Right atrium auricular region (tissue), 2 donors: ENCODE results near the gene VTA1. TPM values are rescaled to one million over a fixed set of nuclear protein-coding genes. Genes with fewer than 3 reads are reported as not detected.

Source experiments
- DNase-seq: peaks from one replicate; pipeline ENCODE4 v3.0.0-alpha.2; 2019; ENCODE audit warnings: low spot score
- H3K27ac ChIP-seq, 2 donors: fragments of 200-600 bp; sonication (generic); 1 replicate in 1 of 2; 2 replicates in 1 of 2; pipeline ENCODE4 v1.5.1; 2016 to 2019
- H3K27me3 ChIP-seq, 2 donors: fragments of 200-600 bp; sonication (generic); one replicate each; pipeline versions ENCODE4 v1.5.1 to v1.6.0; 2017 to 2019
- H3K36me3 ChIP-seq: fragments of 200-600 bp; sonication (generic); one replicate; pipeline ENCODE4 v1.5.1; 2016
- H3K4me1 ChIP-seq, 2 donors: fragments of 200-600 bp; sonication (generic); one replicate each; pipeline versions ENCODE4 v1.5.1 to v1.6.0; 2017 to 2019
- H3K4me3 ChIP-seq, 2 donors: fragments of 200-600 bp; sonication (generic); 1 replicate in 1 of 2; 2 replicates in 1 of 2; pipeline ENCODE4 v1.5.1; 2017 to 2019; ENCODE audit warnings: mild to moderate bottlenecking in 1 of 2, moderate library complexity in 1 of 2
- H3K9me3 ChIP-seq, 2 donors: fragments of 200-600 bp; sonication (generic); one replicate each; pipeline ENCODE4 v1.5.1; 2019
- total RNA-seq, 2 donors: library from RNA; depleted of rRNA; stranded (reverse); fragments of >200 nt; gene quantifications; one replicate each; pipeline ENCODE4 v1.1.0, GENCODE V29; 2016
- TF ChIP-seq, protein P1 (sequence below), 2 donors: fragments of 200-600 bp; sonication (generic); IDR thresholded peaks; one replicate each; pipeline ENCODE4 v1.5.1; 2019; ENCODE audit warnings: antibody characterized with exemption in 2 of 2

Gene VTA1
- total RNA-seq, 2 donors from 2014 or later: 28.2 to 36.4 TPM

DNA sequence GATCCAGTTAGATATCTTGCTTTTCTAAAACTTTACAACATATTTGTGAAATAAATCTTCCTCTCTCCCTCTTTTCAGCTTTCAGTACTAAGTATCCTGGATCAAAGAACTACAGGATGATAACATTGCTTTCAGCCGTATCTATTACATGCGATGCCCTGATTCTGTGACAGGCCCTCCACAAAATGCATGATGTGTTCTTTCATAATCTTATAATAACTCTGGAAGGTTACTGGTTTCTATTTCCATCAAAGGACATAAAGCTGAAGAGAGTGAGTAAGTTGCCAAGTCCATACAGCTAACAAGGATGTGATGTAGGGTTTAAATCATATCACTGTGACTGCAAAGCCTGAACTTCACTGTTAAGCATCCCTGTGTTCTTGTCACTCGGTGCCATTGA lies 91.8 kb downstream of the VTA1 start:
- Histone ChIP-seq H3K9me3 (no peaks in the 10 kb centered on the region), H3K27ac (no peak overlapping the region), H3K4me1 (no peaks in the 10 kb centered on the region), H3K27me3 (no peaks in the 10 kb centered on the region), H3K36me3 (no peaks in the 10 kb centered on the region), H3K4me3 (no peak overlapping the region)
- DNase-seq: no peak
- TF ChIP-seq, protein P1, sequence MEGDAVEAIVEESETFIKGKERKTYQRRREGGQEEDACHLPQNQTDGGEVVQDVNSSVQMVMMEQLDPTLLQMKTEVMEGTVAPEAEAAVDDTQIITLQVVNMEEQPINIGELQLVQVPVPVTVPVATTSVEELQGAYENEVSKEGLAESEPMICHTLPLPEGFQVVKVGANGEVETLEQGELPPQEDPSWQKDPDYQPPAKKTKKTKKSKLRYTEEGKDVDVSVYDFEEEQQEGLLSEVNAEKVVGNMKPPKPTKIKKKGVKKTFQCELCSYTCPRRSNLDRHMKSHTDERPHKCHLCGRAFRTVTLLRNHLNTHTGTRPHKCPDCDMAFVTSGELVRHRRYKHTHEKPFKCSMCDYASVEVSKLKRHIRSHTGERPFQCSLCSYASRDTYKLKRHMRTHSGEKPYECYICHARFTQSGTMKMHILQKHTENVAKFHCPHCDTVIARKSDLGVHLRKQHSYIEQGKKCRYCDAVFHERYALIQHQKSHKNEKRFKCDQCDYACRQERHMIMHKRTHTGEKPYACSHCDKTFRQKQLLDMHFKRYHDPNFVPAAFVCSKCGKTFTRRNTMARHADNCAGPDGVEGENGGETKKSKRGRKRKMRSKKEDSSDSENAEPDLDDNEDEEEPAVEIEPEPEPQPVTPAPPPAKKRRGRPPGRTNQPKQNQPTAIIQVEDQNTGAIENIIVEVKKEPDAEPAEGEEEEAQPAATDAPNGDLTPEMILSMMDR (IDR thresholded peaks at IDR 0.05): no peak

DNA sequence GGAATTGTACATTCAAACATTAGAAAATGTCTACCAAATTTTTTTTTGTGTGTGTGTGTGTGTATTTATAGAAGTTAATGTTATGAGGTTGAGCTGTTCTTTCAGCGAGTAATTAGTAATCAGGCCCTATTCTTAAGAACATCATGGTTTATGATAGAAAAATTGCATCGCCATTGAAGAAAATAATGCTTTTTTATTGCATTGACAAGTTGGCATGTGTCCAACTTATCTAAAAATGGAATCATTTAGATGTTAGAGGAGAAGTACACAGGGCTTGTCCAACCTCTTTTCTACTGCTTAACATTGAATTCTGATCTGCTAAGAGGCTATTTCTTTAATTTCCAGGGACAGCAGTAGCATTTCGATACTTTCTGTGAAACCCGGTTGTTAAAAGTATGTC lies 93.1 kb downstream of the VTA1 start:
- DNase-seq: no peak
- Histone ChIP-seq H3K4me1 (no peaks in the 10 kb centered on the region), H3K27ac (no peak overlapping the region), H3K9me3 (no peaks in the 10 kb centered on the region), H3K36me3 (no peaks in the 10 kb centered on the region), H3K4me3 (no peak overlapping the region), H3K27me3 (no peaks in the 10 kb centered on the region)
- TF ChIP-seq, protein P1 (IDR thresholded peaks at IDR 0.05): no peak

DNA sequence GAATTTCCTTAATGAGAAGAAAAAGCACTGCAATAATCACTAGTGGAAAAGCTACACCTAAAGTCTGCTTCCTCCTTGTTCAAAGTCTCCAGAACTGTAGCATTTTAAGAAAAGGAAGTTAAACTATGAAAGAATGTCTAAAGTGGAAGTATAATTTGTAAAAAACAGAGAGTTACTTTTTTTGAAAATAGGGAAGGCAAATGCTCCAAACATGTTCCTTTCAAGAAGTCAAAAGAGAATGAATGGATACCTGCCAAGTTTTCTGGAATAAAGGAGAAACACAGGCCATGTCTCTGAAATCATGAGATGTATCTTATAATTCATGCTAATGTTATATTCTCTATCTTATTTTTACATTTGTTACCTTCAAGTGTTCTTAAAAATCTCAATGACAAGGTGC lies 94.0 kb downstream of the VTA1 start:
- TF ChIP-seq, protein P1 (IDR thresholded peaks at IDR 0.05): no peak
- H3K27ac ChIP-seq: no peak overlapping the region
- no peaks in the 10 kb centered on the region for H3K36me3 ChIP-seq
- H3K27me3 ChIP-seq: no peaks in the 10 kb centered on the region
- H3K9me3 ChIP-seq: no peaks in the 10 kb centered on the region
- H3K4me1 ChIP-seq: no peaks in the 10 kb centered on the region
- H3K4me3 ChIP-seq: no peak overlapping the region
- no peak for DNase-seq

DNA sequence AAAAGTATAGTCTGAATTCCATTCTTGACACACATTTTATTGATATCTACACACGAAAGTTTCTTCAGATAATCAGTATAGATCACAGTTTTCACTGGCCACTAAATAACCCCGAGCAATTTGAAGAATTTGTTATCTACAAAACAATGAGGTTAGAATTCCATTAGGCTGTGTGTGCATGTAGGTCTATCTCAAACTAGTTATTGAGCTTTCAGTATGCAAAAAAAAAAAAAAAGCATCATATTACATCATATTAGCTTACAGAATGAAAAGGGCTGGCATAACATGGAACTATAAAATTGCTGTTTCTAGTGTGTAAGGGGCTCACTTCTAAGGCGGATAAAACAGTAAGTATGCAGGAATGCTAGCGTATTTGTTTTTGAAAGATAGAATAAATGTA lies 95.2 kb downstream of the VTA1 start:
- no peaks in the 10 kb centered on the region for H3K36me3 ChIP-seq
- H3K4me1 ChIP-seq: no peaks in the 10 kb centered on the region
- TF ChIP-seq, protein P1 (IDR thresholded peaks at IDR 0.05): no peak
- no peaks in the 10 kb centered on the region for H3K9me3 ChIP-seq
- H3K27ac ChIP-seq: no peak overlapping the region
- no peaks in the 10 kb centered on the region for H3K27me3 ChIP-seq
- no peak for DNase-seq
- no peak overlapping the region for H3K4me3 ChIP-seq

DNA sequence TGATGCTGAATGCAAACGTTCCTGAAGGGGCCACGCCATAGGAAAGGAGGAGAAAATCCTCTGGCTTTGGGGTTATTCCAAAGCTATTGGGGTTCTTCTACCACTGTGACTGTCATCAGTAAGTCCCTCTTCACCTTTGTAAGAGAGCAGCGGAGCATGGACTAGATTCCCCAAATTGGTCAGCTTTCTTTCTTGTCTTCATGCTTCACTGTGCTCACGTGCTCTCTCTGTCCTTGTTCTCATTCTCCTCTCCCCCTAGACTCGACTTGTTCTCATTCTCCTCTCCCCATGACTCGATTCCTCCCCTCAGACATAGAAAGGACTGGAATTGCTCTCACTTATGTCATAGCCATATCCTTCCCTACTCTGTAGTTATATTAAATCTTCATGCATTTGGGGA lies 99.9 kb downstream of the VTA1 start:
- no peaks in the 10 kb centered on the region for H3K9me3 ChIP-seq
- DNase-seq: no peak
- H3K4me3 ChIP-seq: no peak overlapping the region
- H3K27me3 ChIP-seq: no peaks in the 10 kb centered on the region
- H3K27ac ChIP-seq: no peak overlapping the region
- no peaks in the 10 kb centered on the region for H3K4me1 ChIP-seq
- TF ChIP-seq, protein P1 (IDR thresholded peaks at IDR 0.05): no peak
- no peaks in the 10 kb centered on the region for H3K36me3 ChIP-seq

DNA sequence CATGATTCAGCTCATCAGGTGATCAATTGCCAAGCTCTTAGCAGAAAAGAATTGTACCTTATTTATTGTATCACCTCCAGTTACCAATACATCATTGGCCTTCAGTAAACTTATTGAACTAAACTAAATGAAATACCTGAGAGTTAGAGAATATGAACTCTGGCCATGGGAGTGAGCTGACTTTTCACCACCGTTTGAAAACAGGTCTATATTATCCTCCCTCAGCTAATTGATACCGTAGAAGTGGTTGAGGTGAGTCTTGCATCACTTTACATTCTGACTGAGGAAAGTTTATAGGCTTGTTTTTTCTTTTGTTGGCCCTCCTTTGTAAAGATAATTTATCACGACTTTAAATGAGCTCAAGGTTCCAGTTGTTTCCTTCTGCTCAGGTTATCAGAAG lies 102.2 kb downstream of the VTA1 start:
- Histone ChIP-seq H3K27me3 (no peaks in the 10 kb centered on the region), H3K4me3 (no peak overlapping the region)
- TF ChIP-seq, protein P1 (IDR thresholded peaks at IDR 0.05): no peak

More for the DNA sequence above, 102.2 kb downstream of the VTA1 start:
- H3K9me3 ChIP-seq: no peaks in the 10 kb centered on the region
- no peaks in the 10 kb centered on the region for H3K36me3 ChIP-seq
- H3K27ac ChIP-seq: no peak overlapping the region
- H3K4me1 ChIP-seq: no peaks in the 10 kb centered on the region
- no peak for DNase-seq
